IMR-90 (cell line): ENCODE measurements around the gene FRMPD4.

Experiments used
- BHLHE40 ChIP-seq: fragments of 150-350 bp; IDR thresholded peaks from 2 replicates; pipeline ENCODE4 v1.6.1; 2016; ENCODE audit warnings: mild to moderate bottlenecking, low read depth, low read length
- CEBPB ChIP-seq: IDR thresholded peaks from 2 replicates; pipeline ENCODE4 v1.6.1; 2012; ENCODE audit warnings: low read depth, low read length, improper control_type of control experiment
- CTCF ChIP-seq: conservative IDR thresholded peaks from 2 replicates; pipeline ENCODE4 v1.5.1; 2012; ENCODE audit warnings: mild to moderate bottlenecking, low read depth, low read length, improper control_type of control experiment
- ELK1 ChIP-seq: fragments of 150-350 bp; IDR thresholded peaks from 2 replicates; pipeline ENCODE4 v1.6.1; 2016; ENCODE audit warnings: low read depth, mild to moderate bottlenecking, low read length, moderate library complexity, borderline replicate concordance
- POLR2A ChIP-seq: IDR thresholded peaks from 2 replicates; pipeline ENCODE4 v1.6.1; 2012; ENCODE audit warnings: mild to moderate bottlenecking, low read depth, low read length
- RAD21 ChIP-seq: IDR thresholded peaks from 2 replicates; pipeline ENCODE4 v1.6.1; 2012; ENCODE audit warnings: low read length, improper control_type of control experiment
- RFX5 ChIP-seq: IDR thresholded peaks from 2 replicates; pipeline ENCODE4 v1.8.0; 2012; ENCODE audit warnings: low read depth, mild to moderate bottlenecking, low read length, moderate library complexity
- USF2 ChIP-seq: fragments of 150-350 bp; IDR thresholded peaks from 2 replicates; pipeline ENCODE4 v1.6.1; 2017; ENCODE audit warnings: mild to moderate bottlenecking, antibody characterized with exemption, low read length, low read depth

GRCh38 chrX:12153741-12154140 lies 15.5 kb downstream of the FRMPD4 start:
- TF ChIP-seq CTCF = no peak
- no peak for TF ChIP-seq RAD21
- no peak for TF ChIP-seq POLR2A
- no peak for TF ChIP-seq RFX5
- TF ChIP-seq CEBPB = no peak
- no peak for TF ChIP-seq USF2
- TF ChIP-seq BHLHE40 = no peak
- no peak for TF ChIP-seq ELK1
